SK-N-SH (cell line): ENCODE results near the gene GGCT. TPM values are rescaled to one million over a fixed set of nuclear protein-coding genes. Genes with fewer than 3 reads are reported as not detected.

Experiments used
- CTCF ChIA-PET: fragments of 300-600, 350-600 bp; formaldehyde crosslinking; extraction: SDS; loops from one replicate; lab custom pipeline; 2021; lab: Yijun Ruan, JAX
- POLR2A ChIA-PET: fragments of 350-600 bp; sonication (Branson Sonifier 250); formaldehyde crosslinking; extraction: SDS; loops from one replicate; lab custom pipeline; 2020; ENCODE audit warnings: antibody characterized with exemption, inconsistent platforms; lab: Yijun Ruan, JAX
- DNase-seq: peaks from one replicate; pipeline ENCODE4 v3.0.0; 2012
- H2AFZ ChIP-seq: fragments of 200-600 bp; sonication (generic); 2 replicates; pipeline ENCODE4 v1.8.1; 2016; ENCODE audit warnings: antibody characterized with exemption, mild to moderate bottlenecking, low read depth
- H3F3A ChIP-seq: fragments of 200-600 bp; sonication (generic); replicated peaks from 2 replicates; pipeline ENCODE3; 2016; ENCODE audit warnings: antibody characterized with exemption, mild to moderate bottlenecking; ENCODE audit not compliant: insufficient read depth
- H3K27ac ChIP-seq, 2 experiments: fragments of 200-500 bp in 1 of 2; fragments of 200-600 bp in 1 of 2; sonication (Bioruptor generic) in 1 of 2; sonication (generic), shearing (Covaris generic) in 1 of 2; 2 replicates each; pipeline versions ENCODE4 v1.5.1 to v1.6.1; 2014 to 2016; ENCODE audit warnings: low read depth in 2 of 2, inconsistent platforms in 1 of 2, low read length in 1 of 2, mild to moderate bottlenecking in 1 of 2, mixed read lengths in 1 of 2
- H3K27me3 ChIP-seq: fragments of 200-600 bp; sonication (generic), shearing (Covaris generic); 2 replicates; pipeline ENCODE4 v1.6.1; 2016; ENCODE audit warnings: mixed run types; ENCODE audit not compliant: insufficient read depth
- H3K36me3 ChIP-seq, 2 experiments: fragments of 200-500 bp in 1 of 2; fragments of 200-600 bp in 1 of 2; sonication (Bioruptor generic) in 1 of 2; sonication (generic) in 1 of 2; replicated peaks in 1 of 2; 2 replicates each; pipeline versions ENCODE3 to v1.5.1; 2014 to 2016; ENCODE audit warnings: low read length in 1 of 2, mild to moderate bottlenecking in 1 of 2; ENCODE audit not compliant: insufficient read depth in 2 of 2, control insufficient read depth in 1 of 2
- H3K4me1 ChIP-seq, 2 experiments: fragments of 200-500 bp in 1 of 2; fragments of 200-600 bp in 1 of 2; sonication (Bioruptor generic) in 1 of 2; sonication (generic), shearing (Covaris generic) in 1 of 2; 2 replicates each; pipeline versions ENCODE4 v1.5.1 to v1.6.1; 2014 to 2016; ENCODE audit warnings: low read depth in 1 of 2, low read length in 1 of 2, mixed run types in 1 of 2; ENCODE audit not compliant: insufficient read depth in 2 of 2, control insufficient read depth in 1 of 2
- H3K4me2 ChIP-seq: fragments of 200-600 bp; sonication (generic), shearing (Covaris generic); 2 replicates; pipeline ENCODE4 v1.6.1; 2017; ENCODE audit warnings: mixed run types
- H3K4me3 ChIP-seq, 2 experiments: fragments of 200-500 bp in 1 of 2; fragments of 200-600 bp in 1 of 2; sonication (Bioruptor generic) in 1 of 2; sonication (generic), shearing (Covaris generic) in 1 of 2; 2 replicates each; pipeline versions ENCODE4 v1.5.1 to v1.8.1; 2014 to 2016; ENCODE audit warnings: low read depth in 2 of 2, inconsistent platforms in 1 of 2, low read length in 1 of 2, mild to moderate bottlenecking in 1 of 2, mixed read lengths in 1 of 2, moderate library complexity in 1 of 2
- H3K79me2 ChIP-seq: fragments of 200-600 bp; sonication (generic); 2 replicates; pipeline ENCODE4 v1.8.1; 2017; ENCODE audit warnings: mild to moderate bottlenecking; ENCODE audit not compliant: insufficient read depth
- H3K9ac ChIP-seq: fragments of 200-600 bp; sonication (generic); 2 replicates; pipeline ENCODE4 v1.6.1; 2017; ENCODE audit warnings: mixed run types
- H3K9me2 ChIP-seq: fragments of 200-600 bp; sonication (generic); 2 replicates; pipeline ENCODE4 v1.6.1; 2017; ENCODE audit warnings: mixed run types
- H3K9me3 ChIP-seq: fragments of 200-600 bp; sonication (generic); 2 replicates; pipeline ENCODE4 v1.6.1; 2017; ENCODE audit warnings: mixed run types, mild to moderate bottlenecking, moderate library complexity
- H4K20me1 ChIP-seq: fragments of 200-600 bp; sonication (generic); 2 replicates; pipeline ENCODE4 v1.6.1; 2017; ENCODE audit warnings: mild to moderate bottlenecking, mixed run types; ENCODE audit not compliant: insufficient read depth
- CHD2 ChIP-seq: fragments of 150-350 bp; IDR thresholded peaks from 2 replicates; pipeline ENCODE4 v1.6.1; 2018; ENCODE audit warnings: low read length; ENCODE audit not compliant: partially characterized antibody
- ELF1 ChIP-seq: IDR thresholded peaks from 2 replicates; pipeline ENCODE4 v1.4.0; 2012
- EP300 ChIP-seq, 2 experiments: IDR thresholded peaks; 2 replicates each; pipeline versions ENCODE4 v1.4.0 to v1.6.1; 2012; ENCODE audit warnings: borderline replicate concordance in 1 of 2, low read depth in 1 of 2, low read length in 1 of 2
- EZH2phosphoT487 ChIP-seq: fragments of 200-600 bp; sonication (generic); IDR thresholded peaks from 2 replicates; pipeline ENCODE4 v1.6.1; 2017; ENCODE audit warnings: low read depth, mixed run types, mild to moderate bottlenecking, antibody characterized with exemption, moderate library complexity, borderline replicate concordance
- FOSL2 ChIP-seq: IDR thresholded peaks from 2 replicates; pipeline ENCODE4 v1.4.0; 2012; ENCODE audit warnings: low read depth, mild to moderate bottlenecking, moderate library complexity, borderline replicate concordance
- FOXM1 ChIP-seq: IDR thresholded peaks from 2 replicates; pipeline ENCODE4 v1.4.0; 2012; ENCODE audit warnings: low read depth, mild to moderate bottlenecking
- GABPA ChIP-seq: IDR thresholded peaks from 2 replicates; pipeline ENCODE4 v1.4.0; 2012; ENCODE audit warnings: low read depth, mild to moderate bottlenecking
- JUND ChIP-seq: IDR thresholded peaks from 2 replicates; pipeline ENCODE4 v1.4.0; 2012
- MEF2A ChIP-seq: IDR thresholded peaks from 2 replicates; pipeline ENCODE4 v1.4.0; 2012; ENCODE audit warnings: low read depth, borderline replicate concordance
- MXI1 ChIP-seq: IDR thresholded peaks from 2 replicates; pipeline ENCODE4 v1.6.1; 2012; ENCODE audit warnings: mild to moderate bottlenecking, low read depth, low read length, improper control_type of control experiment
- NFIC ChIP-seq: IDR thresholded peaks from 2 replicates; pipeline ENCODE4 v1.4.0; 2012; ENCODE audit warnings: borderline replicate concordance
- NRF1 ChIP-seq: IDR thresholded peaks from 2 replicates; pipeline ENCODE4 v1.6.1; 2012; ENCODE audit warnings: low read depth, mild to moderate bottlenecking, low read length
- POLR2AphosphoS5 ChIP-seq: IDR thresholded peaks from 2 replicates; pipeline ENCODE4 v1.6.1; 2012; ENCODE audit warnings: low read depth, low read length
- RAD21 ChIP-seq: IDR thresholded peaks from 2 replicates; pipeline ENCODE4 v1.6.1; 2012; ENCODE audit warnings: mild to moderate bottlenecking, low read length
- RCOR1 ChIP-seq: fragments of 150-350 bp; IDR thresholded peaks from 2 replicates; pipeline ENCODE4 v1.6.1; 2017; ENCODE audit warnings: antibody characterized with exemption, low read length
- RFX5 ChIP-seq: IDR thresholded peaks from 2 replicates; pipeline ENCODE4 v1.6.1; 2012; ENCODE audit warnings: mild to moderate bottlenecking, improper control_type of control experiment, low read length
- RXRA ChIP-seq: IDR thresholded peaks from 2 replicates; pipeline ENCODE4 v1.4.0; 2012; ENCODE audit warnings: low read depth, mild to moderate bottlenecking, borderline replicate concordance
- SIN3A ChIP-seq: IDR thresholded peaks from 2 replicates; pipeline ENCODE4 v1.6.1; 2012; ENCODE audit warnings: low read depth, mild to moderate bottlenecking, low read length, moderate library complexity, borderline replicate concordance
- TAF1 ChIP-seq: IDR thresholded peaks from 2 replicates; pipeline ENCODE4 v1.6.1; 2012; ENCODE audit warnings: low read depth, mild to moderate bottlenecking, low read length, moderate library complexity, borderline replicate concordance
- TCF12 ChIP-seq: IDR thresholded peaks from 2 replicates; pipeline ENCODE4 v1.4.0; 2012
- TEAD4 ChIP-seq: IDR thresholded peaks from 2 replicates; pipeline ENCODE4 v1.4.0; 2012; ENCODE audit warnings: mild to moderate bottlenecking, borderline replicate concordance; ENCODE audit not compliant: insufficient read depth
- YY1 ChIP-seq: IDR thresholded peaks from 2 replicates; pipeline ENCODE4 v1.4.0; 2012; ENCODE audit warnings: low read depth, mild to moderate bottlenecking
- WGBS: methylation state at CpG from one replicate; pipeline ENCODE4 v1.1.6; 2017; ENCODE audit warnings: low lambda C conversion rate; 5-methylcytosine and 5-hydroxymethylcytosine counted together
- polyA plus RNA-seq, 3 experiments: library from polyadenylated mRNA; depleted of rRNA; stranded (reverse); fragments of >200 nt; gene quantifications; 2 replicates each; pipeline ENCODE4 v1.2.3, GENCODE V29; 2012
- TF ChIP-seq, protein P1 (sequence below): IDR thresholded peaks from 2 replicates; pipeline ENCODE4 v1.4.0; 2012; ENCODE audit warnings: low read depth
- TF ChIP-seq, protein P2 (sequence below): fragments of 150-350 bp; IDR thresholded peaks from 2 replicates; pipeline ENCODE4 v1.6.1; 2017; ENCODE audit warnings: antibody characterized with exemption, low read length, low read depth, borderline replicate concordance
- TF ChIP-seq, protein P3 (sequence below): fragments of 200-600 bp; sonication (generic); IDR thresholded peaks from 2 replicates; pipeline ENCODE4 v1.6.1; 2017; ENCODE audit warnings: antibody characterized with exemption, mild to moderate bottlenecking, moderate library complexity
- TF ChIP-seq, protein P4 (sequence below): fragments of 150-350 bp; IDR thresholded peaks from 2 replicates; pipeline ENCODE4 v1.6.1; 2016; ENCODE audit warnings: mild to moderate bottlenecking, low read depth, low read length
- TF ChIP-seq, protein P5 (sequence below): IDR thresholded peaks from 2 replicates; pipeline ENCODE4 v1.4.0; 2012; ENCODE audit warnings: low read depth, borderline replicate concordance

The GGCT gene, protein sequence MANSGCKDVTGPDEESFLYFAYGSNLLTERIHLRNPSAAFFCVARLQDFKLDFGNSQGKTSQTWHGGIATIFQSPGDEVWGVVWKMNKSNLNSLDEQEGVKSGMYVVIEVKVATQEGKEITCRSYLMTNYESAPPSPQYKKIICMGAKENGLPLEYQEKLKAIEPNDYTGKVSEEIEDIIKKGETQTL
- 20.8 and 21.8 TPM in 2 replicates for polyA plus RNA-seq (2012; rRNA removed)
- polyA plus RNA-seq (2012; cell fraction: cytosol; rRNA removed), result 30.8 and 39.4 TPM in 2 replicates
- 10.2 and 10.5 TPM in 2 replicates for polyA plus RNA-seq (2012; cell fraction: nucleus; rRNA removed)

DNA sequence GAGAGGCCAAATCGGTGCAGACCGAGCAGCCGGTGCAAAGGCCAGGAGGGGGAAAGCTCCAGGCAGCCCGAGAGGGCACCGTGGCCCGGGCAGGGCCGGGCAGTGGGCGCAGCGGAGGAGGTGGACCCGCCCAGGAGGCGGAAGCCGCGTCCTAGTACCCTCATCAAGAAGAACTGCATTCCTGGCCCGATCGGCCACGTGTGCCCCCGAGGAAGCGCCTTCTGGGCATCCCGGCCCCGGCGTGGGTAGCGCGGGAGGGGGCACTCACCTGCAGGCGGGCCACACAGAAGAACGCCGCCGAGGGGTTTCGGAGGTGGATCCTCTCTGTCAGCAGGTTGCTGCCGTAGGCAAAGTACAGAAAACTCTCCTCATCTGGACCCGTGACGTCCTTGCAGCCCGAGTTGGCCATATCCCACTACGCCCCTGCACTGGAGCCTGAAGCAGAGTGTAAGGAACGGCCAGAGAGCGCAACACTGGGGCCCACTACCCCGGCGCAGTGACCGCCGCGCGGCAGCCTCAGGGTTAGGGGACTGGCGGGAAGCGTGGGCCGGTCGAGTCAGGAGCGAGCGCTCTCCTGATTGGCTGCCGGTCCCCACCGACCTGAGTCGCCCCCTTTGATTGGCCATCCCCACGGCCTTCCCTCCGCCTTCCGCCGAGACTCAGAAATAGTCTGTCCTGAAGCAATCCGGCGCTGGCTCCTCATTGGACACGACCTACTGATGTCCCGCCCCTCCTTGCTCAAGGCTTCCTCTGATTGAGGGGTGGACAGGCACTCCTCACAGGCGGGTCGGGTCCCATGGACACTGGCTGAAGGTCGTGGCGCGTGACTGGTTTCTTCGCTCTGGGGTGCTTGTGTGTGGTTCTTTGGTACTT is at the start of gene GGCT:
Gene GGCT (minus strand): TSS at position 529 of the 873 bp plus-strand sequence. CDS start 120 bp downstream, at position 409.
- ChIA-PET POLR2A (no interaction called here), CTCF (interaction anchor here (1.1 to 2.3 kb wide), 3 partner anchors 34 to 109 kb away, joined by 3 to 11 read pairs (median 5); no protein-coding TSS in a partner anchor)
- Histone ChIP-seq H3K4me2 (peak within 1 kb of the TSS; percentile 96), H3K9ac (peak within 1 kb of the TSS; percentile 76), H3K4me1 (peaks cover 0 to 20% of the 10 kb centered on the region in 2 experiments; a peak in 2 of 4 replicates), H3F3A (no peaks in the 10 kb centered on the region), H3K79me2 (peaks cover 42% of the 10 kb centered on the region), H3K27me3 (no peaks in the 10 kb centered on the region), H3K9me3 (no peaks in the 10 kb centered on the region), H3K36me3 (peaks cover 3 to 14% of the 10 kb centered on the region in 2 experiments), H3K4me3 (peak within 1 kb of the TSS; percentile 94 to 98), H4K20me1 (no peaks in the 10 kb centered on the region), H2AFZ (peak within 1 kb of the TSS; percentile 96), H3K27ac (peak within 1 kb of the TSS; percentile 51 to 93), H3K9me2 (no peaks in the 10 kb centered on the region)
- peak; percentile 100 for DNase-seq
- WGBS, result under 1% methylated on average over 46 of the region's 64 CpGs
- TF ChIP-seq TCF12 (no peak), GABPA (peak; percentile 69), MXI1 (peak; percentile 81), JUND (no peak), FOSL2 (no peak), TAF1 (peak; percentile 9), RAD21 (peak; percentile 5; the same call in 1 of the 2 replicates), ELF1 (peak; percentile 57), TEAD4 (no peak), POLR2AphosphoS5 (peak; percentile 98), EZH2phosphoT487 (no peak), EP300 (IDR thresholded peaks at IDR 0.05; ENCODE audit: borderline replicate concordance in 1 of 2, low read depth in 1 of 2, low read length in 1 of 2) (no peak), RXRA (no peak), FOXM1 (no peak), MEF2A (no peak), CHD2 (peak; percentile 82), RFX5 (peak; percentile 81), SIN3A (peak; percentile 33), RCOR1 (peak; percentile 8; the same call in 1 of the 2 replicates), YY1 (no peak; the same call in 1 of the 2 replicates), NRF1 (peak; percentile 48; the same call in 1 of the 2 replicates), NFIC (no peak)
- TF ChIP-seq, protein P1, sequence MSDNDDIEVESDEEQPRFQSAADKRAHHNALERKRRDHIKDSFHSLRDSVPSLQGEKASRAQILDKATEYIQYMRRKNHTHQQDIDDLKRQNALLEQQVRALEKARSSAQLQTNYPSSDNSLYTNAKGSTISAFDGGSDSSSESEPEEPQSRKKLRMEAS, result peak; percentile 92
- TF ChIP-seq, protein P2, sequence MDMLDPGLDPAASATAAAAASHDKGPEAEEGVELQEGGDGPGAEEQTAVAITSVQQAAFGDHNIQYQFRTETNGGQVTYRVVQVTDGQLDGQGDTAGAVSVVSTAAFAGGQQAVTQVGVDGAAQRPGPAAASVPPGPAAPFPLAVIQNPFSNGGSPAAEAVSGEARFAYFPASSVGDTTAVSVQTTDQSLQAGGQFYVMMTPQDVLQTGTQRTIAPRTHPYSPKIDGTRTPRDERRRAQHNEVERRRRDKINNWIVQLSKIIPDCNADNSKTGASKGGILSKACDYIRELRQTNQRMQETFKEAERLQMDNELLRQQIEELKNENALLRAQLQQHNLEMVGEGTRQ, result 0 out of 2 replicates have a peak, but pooled peaks have one; percentile 0
- TF ChIP-seq, protein P3, sequence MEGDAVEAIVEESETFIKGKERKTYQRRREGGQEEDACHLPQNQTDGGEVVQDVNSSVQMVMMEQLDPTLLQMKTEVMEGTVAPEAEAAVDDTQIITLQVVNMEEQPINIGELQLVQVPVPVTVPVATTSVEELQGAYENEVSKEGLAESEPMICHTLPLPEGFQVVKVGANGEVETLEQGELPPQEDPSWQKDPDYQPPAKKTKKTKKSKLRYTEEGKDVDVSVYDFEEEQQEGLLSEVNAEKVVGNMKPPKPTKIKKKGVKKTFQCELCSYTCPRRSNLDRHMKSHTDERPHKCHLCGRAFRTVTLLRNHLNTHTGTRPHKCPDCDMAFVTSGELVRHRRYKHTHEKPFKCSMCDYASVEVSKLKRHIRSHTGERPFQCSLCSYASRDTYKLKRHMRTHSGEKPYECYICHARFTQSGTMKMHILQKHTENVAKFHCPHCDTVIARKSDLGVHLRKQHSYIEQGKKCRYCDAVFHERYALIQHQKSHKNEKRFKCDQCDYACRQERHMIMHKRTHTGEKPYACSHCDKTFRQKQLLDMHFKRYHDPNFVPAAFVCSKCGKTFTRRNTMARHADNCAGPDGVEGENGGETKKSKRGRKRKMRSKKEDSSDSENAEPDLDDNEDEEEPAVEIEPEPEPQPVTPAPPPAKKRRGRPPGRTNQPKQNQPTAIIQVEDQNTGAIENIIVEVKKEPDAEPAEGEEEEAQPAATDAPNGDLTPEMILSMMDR, result no peak
- TF ChIP-seq, protein P4, sequence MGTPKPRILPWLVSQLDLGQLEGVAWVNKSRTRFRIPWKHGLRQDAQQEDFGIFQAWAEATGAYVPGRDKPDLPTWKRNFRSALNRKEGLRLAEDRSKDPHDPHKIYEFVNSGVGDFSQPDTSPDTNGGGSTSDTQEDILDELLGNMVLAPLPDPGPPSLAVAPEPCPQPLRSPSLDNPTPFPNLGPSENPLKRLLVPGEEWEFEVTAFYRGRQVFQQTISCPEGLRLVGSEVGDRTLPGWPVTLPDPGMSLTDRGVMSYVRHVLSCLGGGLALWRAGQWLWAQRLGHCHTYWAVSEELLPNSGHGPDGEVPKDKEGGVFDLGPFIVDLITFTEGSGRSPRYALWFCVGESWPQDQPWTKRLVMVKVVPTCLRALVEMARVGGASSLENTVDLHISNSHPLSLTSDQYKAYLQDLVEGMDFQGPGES, result peak; percentile 74
- TF ChIP-seq, protein P5, sequence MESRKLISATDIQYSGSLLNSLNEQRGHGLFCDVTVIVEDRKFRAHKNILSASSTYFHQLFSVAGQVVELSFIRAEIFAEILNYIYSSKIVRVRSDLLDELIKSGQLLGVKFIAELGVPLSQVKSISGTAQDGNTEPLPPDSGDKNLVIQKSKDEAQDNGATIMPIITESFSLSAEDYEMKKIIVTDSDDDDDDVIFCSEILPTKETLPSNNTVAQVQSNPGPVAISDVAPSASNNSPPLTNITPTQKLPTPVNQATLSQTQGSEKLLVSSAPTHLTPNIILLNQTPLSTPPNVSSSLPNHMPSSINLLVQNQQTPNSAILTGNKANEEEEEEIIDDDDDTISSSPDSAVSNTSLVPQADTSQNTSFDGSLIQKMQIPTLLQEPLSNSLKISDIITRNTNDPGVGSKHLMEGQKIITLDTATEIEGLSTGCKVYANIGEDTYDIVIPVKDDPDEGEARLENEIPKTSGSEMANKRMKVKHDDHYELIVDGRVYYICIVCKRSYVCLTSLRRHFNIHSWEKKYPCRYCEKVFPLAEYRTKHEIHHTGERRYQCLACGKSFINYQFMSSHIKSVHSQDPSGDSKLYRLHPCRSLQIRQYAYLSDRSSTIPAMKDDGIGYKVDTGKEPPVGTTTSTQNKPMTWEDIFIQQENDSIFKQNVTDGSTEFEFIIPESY, result no peak
